Stimulated activated CD4-positive, alpha-beta T cell treated with anti-CD3 and anti-CD28 coated beads, Interleukin-2, amount 100 ng/mL, for 48 hours (primary cell): ENCODE data around the gene SHD.
"Not testable (repeated sequence)": the region's sequence is repeated elsewhere in the genome, so short reads cannot be mapped to it uniquely, and the experiment has no call there.

Source experiments
- DNase-seq, 2 donors: peaks; one replicate each; pipeline ENCODE4 v3.0.0-alpha.2; 2020

SHD gene

DNA sequence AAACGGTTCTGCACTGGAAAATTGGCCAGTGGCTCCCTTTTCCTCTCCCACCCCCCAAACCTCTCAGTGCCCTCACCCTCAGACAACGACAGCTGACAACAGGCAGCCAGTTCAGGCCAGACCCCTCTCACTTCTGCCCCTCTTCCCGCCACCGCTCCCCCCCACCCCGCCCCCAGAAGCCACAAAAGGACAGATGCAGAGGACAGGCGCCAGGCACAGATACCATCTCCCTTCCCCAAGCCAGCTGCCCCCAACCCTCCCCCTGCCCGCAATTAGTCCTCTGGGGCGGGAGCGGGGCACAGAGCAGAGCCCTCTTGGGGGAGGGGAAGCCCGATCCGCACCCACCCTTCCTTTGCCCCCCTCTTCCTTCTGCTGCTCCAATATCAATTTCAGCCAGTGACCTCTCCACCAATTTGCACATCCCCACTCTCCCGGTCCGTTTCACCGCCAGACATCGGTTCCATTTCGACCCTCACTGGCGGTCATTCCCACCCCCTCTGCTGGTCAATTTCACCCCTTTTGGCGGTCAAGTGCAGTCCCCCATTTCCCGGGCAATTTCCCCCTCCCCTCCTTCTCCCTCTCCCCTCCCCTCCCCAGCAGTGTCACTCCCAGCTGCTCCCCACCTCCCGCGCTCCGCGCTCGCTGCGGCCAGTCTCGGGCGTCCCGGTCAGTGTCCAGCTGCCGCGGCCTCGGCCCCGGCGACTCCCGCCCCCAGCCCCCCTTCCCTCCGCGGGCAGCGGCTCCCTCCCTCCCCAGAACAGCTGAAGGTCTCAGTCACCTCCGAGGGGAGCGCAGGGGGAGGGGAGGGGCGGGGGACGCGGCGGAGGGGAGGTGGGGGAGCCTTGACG is at the start of gene SHD:
TSS of gene SHD (plus strand) at position 848 of the 848 bp plus-strand sequence. CDS start 798 bp downstream, outside the sequence.
- DNase-seq, result no peak

DNA sequence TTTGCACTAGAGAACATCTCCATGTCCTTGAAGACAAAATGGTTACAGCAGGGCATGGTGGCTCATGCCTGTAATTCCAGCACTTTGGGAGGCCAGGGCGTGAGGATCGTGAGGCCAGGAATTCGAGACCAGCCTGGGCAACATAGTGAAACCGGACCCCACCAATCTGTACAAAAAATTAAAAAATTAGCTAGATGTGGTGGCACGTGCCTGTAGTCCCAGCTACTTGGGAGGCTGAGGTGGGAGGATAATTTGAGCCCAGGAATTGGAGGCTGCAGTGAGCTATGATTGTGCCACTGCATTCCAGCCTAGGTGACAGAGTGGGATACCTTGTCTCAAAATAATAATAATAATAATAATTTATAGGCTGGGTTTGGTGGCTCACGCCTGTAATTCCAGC is 48.8 kb upstream of the SHD start:
- DNase-seq, result not testable (repeated sequence)

GRCh38 chr19:4231521-4231920 is 47.5 kb upstream of the SHD start:
- not testable (repeated sequence) for DNase-seq

DNA sequence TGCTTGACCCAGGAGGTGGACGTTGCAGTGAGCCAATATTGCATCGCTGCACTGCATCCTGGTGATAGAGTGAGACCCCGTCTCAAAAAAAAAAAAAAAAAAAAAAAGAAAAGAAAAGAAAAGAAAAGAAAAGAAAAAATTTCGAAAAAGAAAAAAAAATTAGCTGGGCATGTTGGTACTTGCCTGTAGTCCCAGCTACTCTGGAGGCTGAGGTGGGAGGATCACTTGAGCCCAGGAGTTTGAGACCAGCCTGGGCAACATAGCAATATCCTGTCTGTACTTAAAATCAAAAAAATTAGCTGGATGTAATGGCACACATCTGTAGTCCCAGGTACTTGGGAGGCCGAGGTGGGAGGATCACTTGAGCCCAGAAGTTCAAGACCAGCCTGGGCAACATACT is 46.9 kb upstream of the SHD start:
- not testable (repeated sequence) for DNase-seq

DNA sequence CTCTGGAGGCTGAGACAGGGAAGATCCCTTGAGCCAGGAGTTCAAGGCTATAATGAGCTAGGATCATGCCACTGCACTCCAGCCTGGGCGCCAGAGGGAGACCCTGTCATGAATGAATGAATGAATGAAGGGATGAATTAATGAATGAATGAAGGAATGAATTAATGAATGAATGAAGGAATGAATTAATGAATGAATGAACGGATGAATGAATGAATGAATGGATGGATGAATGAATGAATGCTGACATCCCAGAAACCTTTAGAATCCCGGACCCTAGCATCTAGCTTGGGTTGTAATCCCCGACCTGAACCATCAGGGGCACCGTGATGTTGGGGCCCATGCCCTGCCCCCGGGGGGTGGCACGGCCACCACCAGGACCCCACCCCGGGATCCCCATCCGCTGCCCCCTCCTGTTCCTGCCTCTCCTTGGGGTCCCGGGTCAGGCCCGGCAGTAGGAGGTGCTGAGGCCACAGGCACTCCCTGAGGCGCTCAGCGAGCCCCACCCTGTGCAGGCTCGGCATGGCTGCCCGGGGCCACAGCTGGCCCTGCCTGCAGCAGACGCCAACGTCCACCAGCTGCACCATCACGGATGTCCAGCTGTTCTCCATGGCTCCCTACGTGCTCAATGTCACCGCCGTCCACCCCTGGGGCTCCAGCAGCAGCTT is 46.3 kb upstream of the SHD start:
- DNase-seq, result no peak

DNA sequence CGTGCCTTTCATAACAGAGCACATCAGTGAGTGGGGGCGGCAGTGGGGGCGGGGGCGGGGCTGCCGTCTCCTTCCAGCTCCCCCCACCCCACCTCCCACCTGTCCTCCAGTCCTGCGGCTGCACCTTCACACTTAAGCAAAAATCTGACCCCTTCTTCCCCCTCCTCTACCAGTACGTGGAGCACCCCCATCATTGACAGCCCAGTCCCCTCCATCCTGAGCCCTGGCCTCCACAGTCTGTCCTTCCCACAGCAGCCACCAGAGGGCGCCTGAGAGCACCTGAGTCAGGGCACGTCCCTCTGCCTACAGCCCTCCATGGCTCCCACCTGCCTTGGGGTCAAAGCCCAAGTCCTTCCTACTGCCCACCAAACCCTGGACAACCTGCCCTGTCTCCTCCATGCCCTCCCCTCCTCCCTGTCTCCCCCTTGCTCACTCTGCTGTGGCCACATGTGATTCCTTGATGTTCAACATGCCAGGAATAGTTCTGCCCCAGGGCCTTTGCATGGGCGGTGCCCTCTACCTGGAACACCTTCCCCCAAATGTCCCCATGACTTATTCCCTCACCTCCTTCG is 45.7 kb upstream of the SHD start:
- peak; percentile 79 to 84 for DNase-seq

- DNase-seq, result no peak
These were observed 44.8 kb upstream of the SHD start for GRCh38 chr19:4234142-4234861.

DNA sequence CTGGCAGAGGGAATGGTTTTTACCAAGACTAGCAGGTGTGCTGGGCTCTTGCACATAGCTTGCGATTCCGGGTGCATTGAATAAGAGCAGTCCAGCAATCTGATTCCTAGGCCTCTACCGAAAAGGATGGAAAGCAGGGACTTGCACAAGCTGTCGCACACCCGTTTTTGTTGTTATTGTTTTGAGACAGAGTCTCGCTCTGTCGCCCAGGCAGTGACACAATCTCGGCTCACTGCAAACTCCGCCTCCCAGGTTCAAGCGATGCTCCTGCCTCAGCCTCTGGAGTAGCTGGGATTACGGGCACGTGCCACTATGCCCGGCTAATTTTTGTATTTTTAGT is 44.2 kb upstream of the SHD start:
- DNase-seq, result no peak

DNA sequence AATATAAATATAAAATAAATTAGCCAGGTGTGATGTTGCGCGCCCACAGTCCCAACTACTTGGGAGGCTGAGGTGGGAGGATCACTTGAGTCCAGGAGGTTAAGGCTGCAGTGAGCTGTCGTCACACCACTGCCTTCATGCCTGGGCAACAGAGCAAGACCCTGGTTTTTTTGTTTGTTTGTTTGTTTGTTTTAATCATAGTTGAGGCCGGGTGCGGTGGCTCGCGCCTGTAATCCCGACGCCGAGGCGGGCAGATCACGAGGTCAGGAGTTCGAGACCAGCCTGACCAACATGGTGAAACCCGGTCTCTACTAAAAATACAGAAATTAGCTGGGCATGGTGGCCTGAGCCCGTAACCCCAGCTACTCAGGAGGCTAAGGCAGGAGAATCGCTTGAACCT is 41.6 kb upstream of the SHD start:
- DNase-seq, result not testable (repeated sequence)

GRCh38 chr19:4238831-4239230 is 40.2 kb upstream of the SHD start:
- no peak for DNase-seq

DNA sequence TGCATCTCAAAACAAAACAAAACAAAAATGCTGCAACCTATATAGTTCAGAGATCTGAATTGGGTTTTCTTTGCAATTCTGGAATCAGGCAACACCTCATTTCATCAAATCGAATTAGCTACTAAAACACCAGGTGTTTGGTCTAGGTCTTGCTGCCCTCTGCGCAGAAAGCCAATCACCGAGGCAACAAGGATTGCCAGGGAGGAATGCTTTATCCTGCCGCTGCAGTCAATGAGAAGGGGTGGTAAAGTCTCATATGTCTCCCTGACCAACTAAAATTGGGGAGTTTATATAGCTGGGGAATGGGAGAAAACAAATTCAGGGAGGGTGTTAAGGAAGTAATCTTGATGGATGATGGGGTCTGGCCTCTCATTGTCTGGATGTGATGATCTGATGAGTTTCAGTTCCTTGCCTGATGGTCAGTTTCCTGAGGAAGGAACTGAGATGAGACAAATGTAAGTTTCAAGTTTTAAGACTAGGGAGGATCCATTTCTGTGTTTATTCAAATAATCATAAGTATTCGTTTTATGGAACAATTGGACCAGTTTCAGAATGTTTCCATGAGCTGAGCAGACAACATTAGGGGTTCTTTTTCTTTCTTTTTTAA is 37.1 kb upstream of the SHD start:
- no peak for DNase-seq

DNA sequence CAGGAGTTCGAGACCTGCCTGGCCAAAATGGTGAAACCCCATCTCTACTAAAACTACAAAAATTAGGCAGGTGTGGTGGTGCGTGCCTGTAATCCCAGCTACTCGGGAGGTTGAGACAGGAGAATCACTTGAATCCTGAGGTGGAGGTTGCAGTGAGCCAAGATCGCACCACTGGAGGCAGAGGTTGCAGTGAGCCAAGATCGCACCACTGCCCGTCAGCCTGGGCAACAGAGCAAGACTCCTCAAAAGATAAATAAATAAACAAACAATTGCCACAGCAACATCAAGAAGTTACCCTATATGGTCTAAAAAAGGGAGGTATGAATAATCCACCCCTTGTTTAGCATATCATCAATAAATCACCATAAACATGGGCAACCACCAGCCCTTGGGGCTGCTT is 33.1 kb upstream of the SHD start:
- DNase-seq, result not testable (repeated sequence)

GRCh38 chr19:4246767-4247593 is 32.1 kb upstream of the SHD start, which contains the start of gene YJU2:
YJU2 (plus strand) TSS chr19:4247080; CDS start chr19:4247147, 67 bp downstream.
- peak; percentile 95 to 98 for DNase-seq

DNA sequence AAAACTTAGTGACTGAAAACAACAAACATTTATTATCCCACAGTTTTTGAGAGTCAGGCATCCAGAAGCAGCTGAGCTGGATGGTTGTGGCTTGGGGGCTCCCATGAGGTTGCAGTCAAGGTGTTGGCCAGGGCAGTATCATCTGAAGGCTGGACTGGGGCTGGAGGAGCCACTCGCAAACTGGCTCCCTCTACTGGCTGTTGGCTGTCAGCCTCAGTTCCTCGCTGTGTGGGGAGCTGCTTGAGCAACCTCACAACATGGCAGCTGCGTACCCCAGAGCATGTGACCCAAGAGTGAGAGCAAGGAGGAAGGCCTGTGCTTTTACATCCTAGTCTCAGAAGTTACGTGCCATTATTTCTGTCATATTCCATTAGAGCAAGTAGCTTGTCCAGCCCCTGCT is 22.5 kb upstream of the SHD start:
- no peak for DNase-seq

DNA sequence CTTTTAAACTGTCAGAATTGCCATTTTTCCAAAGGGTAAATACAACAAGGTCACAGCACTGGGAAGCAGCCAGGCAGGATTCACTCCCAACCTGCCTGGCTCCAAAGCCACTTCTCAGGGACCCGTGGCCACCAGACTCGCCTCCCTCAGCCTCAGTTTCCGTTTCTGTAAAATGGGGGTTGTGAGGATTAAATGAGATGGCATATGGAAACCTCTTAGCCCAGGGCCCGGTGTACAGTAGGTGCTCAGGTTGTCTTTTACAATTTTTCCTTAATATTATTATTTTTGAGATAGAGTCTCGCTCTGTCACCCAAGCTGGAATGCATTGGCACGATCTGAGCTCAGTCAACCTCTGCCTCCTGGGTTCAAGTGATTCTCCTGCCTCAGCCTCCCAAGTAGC is 22.0 kb upstream of the SHD start:
- no peak for DNase-seq

GRCh38 chr19:4258181-4258580 is 20.9 kb upstream of the SHD start:
- no peak for DNase-seq

GRCh38 chr19:4260613-4261191 is 18.4 kb upstream of the SHD start:
- DNase-seq, result no peak

DNA sequence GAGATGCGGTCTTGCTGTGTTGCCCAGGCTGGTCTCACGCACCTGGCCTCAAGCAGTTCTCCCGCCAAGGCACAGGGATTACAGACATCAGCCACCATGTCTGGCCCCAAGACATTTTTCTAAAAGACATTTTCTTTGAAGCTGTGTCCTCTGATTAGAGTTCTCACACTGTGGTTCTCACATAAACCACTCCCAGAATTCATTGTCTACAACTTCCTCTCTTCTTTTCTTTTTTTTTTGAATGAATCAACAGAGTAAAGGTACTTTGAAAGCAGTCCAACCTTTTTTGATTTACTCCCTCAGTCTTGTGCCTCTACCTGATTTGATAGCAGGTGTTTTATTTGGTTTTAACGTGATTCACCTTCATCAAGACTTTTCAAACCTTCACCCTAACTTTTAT is 14.3 kb upstream of the SHD start:
- no peak for DNase-seq

DNA sequence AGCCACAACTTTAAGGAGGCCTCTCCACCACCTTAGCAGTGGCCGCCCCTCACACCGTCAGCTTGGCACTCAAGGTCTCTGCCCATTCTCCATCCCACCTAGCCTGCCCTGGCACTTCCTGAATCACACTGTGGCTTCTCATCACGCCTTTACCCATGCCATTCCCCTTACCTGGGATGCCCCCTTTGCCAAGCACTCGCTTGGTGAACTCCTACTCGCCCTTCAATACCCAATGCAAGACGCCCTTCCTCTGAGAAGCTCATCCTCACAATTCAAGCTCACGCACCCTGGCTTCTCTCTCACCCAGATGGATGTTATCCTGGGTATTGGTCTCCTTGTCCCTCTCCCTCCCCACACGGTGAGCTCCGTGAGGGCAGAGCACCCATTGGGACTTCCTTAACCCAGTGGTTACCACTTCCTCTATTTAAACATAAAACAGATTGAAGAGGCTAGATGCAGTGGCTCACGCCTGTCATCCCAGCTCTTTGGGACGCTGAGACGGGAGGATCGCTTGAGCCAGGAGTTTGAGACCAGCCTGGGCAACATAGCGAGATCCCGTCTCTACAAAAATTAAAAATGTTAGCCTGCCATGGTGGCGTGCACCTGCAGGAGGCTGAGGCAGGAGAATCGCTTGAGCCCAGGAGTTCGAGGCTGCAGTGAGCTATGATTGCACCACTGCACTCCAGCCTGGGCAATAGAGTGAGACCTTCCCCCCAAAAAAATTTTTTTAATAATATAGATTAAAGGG is 12.6 kb upstream of the SHD start:
- no peak for DNase-seq

GRCh38 chr19:4267101-4267900 is 11.8 kb upstream of the SHD start:
- DNase-seq, result peak; percentile 60 to 70
